HEK293 (cell line): Measurements from ENCODE around the gene FIBP.

Experiments
- CTCF ChIA-PET: fragments of 350-600 bp; formaldehyde crosslinking; extraction: SDS; loops from one replicate; lab custom pipeline; 2021; ENCODE audit warnings: antibody characterized with exemption; lab: Yijun Ruan, JAX
- POLR2A ChIA-PET: fragments of 300-600 bp; formaldehyde crosslinking; extraction: SDS; loops from one replicate; lab custom pipeline; 2020; ENCODE audit warnings: antibody characterized with exemption, inconsistent platforms; lab: Yijun Ruan, JAX
- H3K27ac ChIP-seq: fragments of 200-500 bp; sonication (Bioruptor generic); 2 replicates; pipeline ENCODE4 v1.5.1; 2014; ENCODE audit warnings: low read depth, low read length, control low read depth, inconsistent platforms; ENCODE audit errors: extremely low read depth
- H3K36me3 ChIP-seq, 2 experiments: fragments of 200-500 bp in 1 of 2; sonication (Bioruptor generic) in 1 of 2; 1 replicate in 1 of 2; 2 replicates in 1 of 2; pipeline ENCODE4 v1.5.1; 2014 to 2017; ENCODE audit warnings: inconsistent platforms in 2 of 2, low read length in 2 of 2; ENCODE audit not compliant: control insufficient read depth in 2 of 2, insufficient read depth in 1 of 2
- H3K4me1 ChIP-seq: fragments of 200-500 bp; sonication (Bioruptor generic); 2 replicates; pipeline ENCODE4 v1.5.1; 2014; ENCODE audit warnings: mild to moderate bottlenecking, low read length, inconsistent platforms; ENCODE audit not compliant: control insufficient read depth, insufficient read depth
- H3K4me3 ChIP-seq: 2 replicates; pipeline ENCODE4 v1.5.1; 2011; ENCODE audit warnings: low read depth, mild to moderate bottlenecking, control low read depth, low read length, moderate library complexity
- H3K9me3 ChIP-seq: fragments of 200-500 bp; sonication (Bioruptor generic); 2 replicates; pipeline ENCODE4 v1.5.1; 2014; ENCODE audit warnings: low read depth, low read length, inconsistent platforms; ENCODE audit not compliant: control insufficient read depth, insufficient read depth
- SCRT2 ChIP-seq: fragments of 450-650 bp; formaldehyde crosslinking; IDR thresholded peaks from 2 replicates; pipeline ENCODE4 v1.5.1; 2016; ENCODE audit warnings: missing biosample characterization, missing genetic modification characterization
- ZBTB48 ChIP-seq: fragments of 450-650 bp; formaldehyde crosslinking; IDR thresholded peaks from 2 replicates; pipeline ENCODE4 v1.5.1; 2016; ENCODE audit warnings: missing biosample characterization, missing genetic modification characterization
- ZNF112 ChIP-seq: fragments of 450-650 bp; formaldehyde crosslinking; IDR thresholded peaks from 2 replicates; pipeline ENCODE4 v1.5.0; 2017; ENCODE audit warnings: missing biosample characterization, missing genetic modification characterization
- ZNF114 ChIP-seq: fragments of 450-650 bp; formaldehyde crosslinking; IDR thresholded peaks from 2 replicates; pipeline ENCODE4 v1.5.0; 2017; ENCODE audit warnings: missing biosample characterization, missing genetic modification characterization
- ZNF140 ChIP-seq: fragments of 450-650 bp; formaldehyde crosslinking; IDR thresholded peaks from 2 replicates; pipeline ENCODE4 v1.5.1; 2016; ENCODE audit warnings: missing biosample characterization, missing genetic modification characterization
- ZNF184 ChIP-seq: fragments of 450-650 bp; IDR thresholded peaks from 2 replicates; pipeline ENCODE4 v1.5.1; 2018; ENCODE audit warnings: missing biosample characterization, mild to moderate bottlenecking, missing genetic modification characterization
- ZNF202 ChIP-seq: fragments of 450-650 bp; formaldehyde crosslinking; IDR thresholded peaks from 2 replicates; pipeline ENCODE4 v1.5.1; 2016; ENCODE audit warnings: missing biosample characterization, missing genetic modification characterization, borderline replicate concordance
- ZNF292 ChIP-seq: fragments of 450-650 bp; formaldehyde crosslinking; IDR thresholded peaks from 2 replicates; pipeline ENCODE4 v1.5.1; 2016; ENCODE audit warnings: low read depth, missing biosample characterization, missing genetic modification characterization, borderline replicate concordance
- ZNF324 ChIP-seq: fragments of 450-650 bp; formaldehyde crosslinking; IDR thresholded peaks from 2 replicates; pipeline ENCODE4 v1.5.1; 2016; ENCODE audit warnings: missing biosample characterization, missing genetic modification characterization
- ZNF514 ChIP-seq: fragments of 450-650 bp; formaldehyde crosslinking; IDR thresholded peaks from 2 replicates; pipeline ENCODE4 v1.5.1; 2016; ENCODE audit warnings: missing biosample characterization, missing genetic modification characterization
- ZNF530 ChIP-seq: fragments of 450-650 bp; formaldehyde crosslinking; IDR thresholded peaks from 2 replicates; pipeline ENCODE4 v1.5.1; 2016; ENCODE audit warnings: low read depth, missing biosample characterization, missing genetic modification characterization
- ZNF549 ChIP-seq: fragments of 450-650 bp; IDR thresholded peaks from 2 replicates; pipeline ENCODE4 v1.5.1; 2018; ENCODE audit warnings: missing biosample characterization, missing genetic modification characterization, mild to moderate bottlenecking, inconsistent platforms, moderate library complexity
- ZNF660 ChIP-seq: fragments of 450-650 bp; IDR thresholded peaks from 2 replicates; pipeline ENCODE4 v1.5.1; 2018; ENCODE audit warnings: missing biosample characterization, mild to moderate bottlenecking, missing genetic modification characterization
- ZNF843 ChIP-seq: fragments of 450-650 bp; formaldehyde crosslinking; IDR thresholded peaks from 2 replicates; pipeline ENCODE4 v1.5.1; 2016; ENCODE audit warnings: missing biosample characterization, missing genetic modification characterization
- ZSCAN23 ChIP-seq: fragments of 450-650 bp; formaldehyde crosslinking; IDR thresholded peaks from 2 replicates; pipeline ENCODE4 v1.5.1; 2016; ENCODE audit warnings: missing biosample characterization, missing genetic modification characterization
- TF ChIP-seq, protein P1 (sequence below): fragments of 450-650 bp; formaldehyde crosslinking; IDR thresholded peaks from 2 replicates; pipeline ENCODE4 v1.5.1; 2016; ENCODE audit warnings: missing biosample characterization, missing genetic modification characterization
- TF ChIP-seq, protein P2 (sequence below): fragments of 450-650 bp; formaldehyde crosslinking; IDR thresholded peaks from 2 replicates; pipeline ENCODE4 v1.5.1; 2016; ENCODE audit warnings: missing biosample characterization, missing genetic modification characterization, borderline replicate concordance
- TF ChIP-seq, protein P3 (sequence below): fragments of 450-650 bp; formaldehyde crosslinking; IDR thresholded peaks from 2 replicates; pipeline ENCODE4 v1.5.1; 2017; ENCODE audit warnings: missing biosample characterization, missing genetic modification characterization
- TF ChIP-seq, protein P4 (sequence below): fragments of 450-650 bp; formaldehyde crosslinking; IDR thresholded peaks from 2 replicates; pipeline ENCODE4 v1.5.0; 2017; ENCODE audit warnings: missing biosample characterization, missing genetic modification characterization, borderline replicate concordance

Gene FIBP

DNA sequence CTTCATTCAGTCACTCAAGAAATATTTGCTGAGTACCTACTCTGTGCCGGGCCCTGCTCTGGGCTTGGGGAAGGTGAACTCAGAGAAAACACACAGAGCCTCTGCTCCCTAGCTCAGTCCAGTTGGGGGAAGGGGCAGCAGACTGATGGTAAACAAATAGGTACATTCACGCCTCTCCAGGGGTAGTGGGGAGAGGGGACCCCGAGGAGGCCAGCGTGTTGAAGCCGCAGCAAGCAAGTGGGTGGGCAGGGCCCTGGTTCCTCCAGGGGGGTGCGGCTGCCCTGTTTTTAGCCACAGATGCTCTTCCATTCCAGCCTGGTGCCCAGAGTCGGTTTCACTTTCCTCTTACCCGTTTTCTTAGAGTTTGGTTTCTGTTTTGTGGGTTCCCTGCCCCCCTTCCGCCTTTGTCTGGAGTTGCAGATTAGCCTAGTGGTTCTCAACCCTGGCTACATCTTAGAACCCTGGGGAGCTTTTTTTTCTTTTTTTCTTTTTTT lies 39.7 kb upstream of the FIBP start (continued):
- TF ChIP-seq, protein P1, sequence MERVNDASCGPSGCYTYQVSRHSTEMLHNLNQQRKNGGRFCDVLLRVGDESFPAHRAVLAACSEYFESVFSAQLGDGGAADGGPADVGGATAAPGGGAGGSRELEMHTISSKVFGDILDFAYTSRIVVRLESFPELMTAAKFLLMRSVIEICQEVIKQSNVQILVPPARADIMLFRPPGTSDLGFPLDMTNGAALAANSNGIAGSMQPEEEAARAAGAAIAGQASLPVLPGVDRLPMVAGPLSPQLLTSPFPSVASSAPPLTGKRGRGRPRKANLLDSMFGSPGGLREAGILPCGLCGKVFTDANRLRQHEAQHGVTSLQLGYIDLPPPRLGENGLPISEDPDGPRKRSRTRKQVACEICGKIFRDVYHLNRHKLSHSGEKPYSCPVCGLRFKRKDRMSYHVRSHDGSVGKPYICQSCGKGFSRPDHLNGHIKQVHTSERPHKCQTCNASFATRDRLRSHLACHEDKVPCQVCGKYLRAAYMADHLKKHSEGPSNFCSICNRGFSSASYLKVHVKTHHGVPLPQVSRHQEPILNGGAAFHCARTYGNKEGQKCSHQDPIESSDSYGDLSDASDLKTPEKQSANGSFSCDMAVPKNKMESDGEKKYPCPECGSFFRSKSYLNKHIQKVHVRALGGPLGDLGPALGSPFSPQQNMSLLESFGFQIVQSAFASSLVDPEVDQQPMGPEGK (tag by site-specific recombination), result no peak
- TF ChIP-seq ZNF530 (tag by site-specific recombination) (no peak), ZNF514 (tag by site-specific recombination) (no peak), ZNF324 (no peak), ZNF292 (no peak), ZNF843 (no peak), ZNF184 (tag by site-specific recombination) (no peak)
- TF ChIP-seq, all 188 proteins: peak for 0

DNA sequence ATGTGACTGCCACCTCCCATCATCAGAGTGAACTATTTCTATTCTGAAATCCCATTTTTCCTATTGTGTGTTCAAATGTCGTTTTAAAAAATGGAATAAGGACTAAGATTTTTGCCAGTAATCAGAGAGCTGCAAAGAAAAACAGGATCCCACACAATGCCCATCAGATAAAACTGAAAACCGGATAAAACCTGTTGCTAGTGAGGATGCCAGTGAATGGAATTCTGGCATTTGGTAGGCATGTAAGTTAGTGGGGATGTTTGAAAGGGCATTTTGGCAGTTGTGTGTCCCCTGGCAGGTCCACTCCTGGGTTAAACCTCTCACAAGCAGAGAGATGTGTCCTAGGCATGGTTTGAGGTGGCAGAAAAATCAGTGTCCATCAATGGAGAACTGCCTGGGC lies 37.1 kb upstream of the FIBP start:
- H3K27ac ChIP-seq, result no peak overlapping the region
- H3K9me3 ChIP-seq, result no peaks in the 10 kb centered on the region
- H3K36me3 ChIP-seq, result peaks cover 0 to 14% of the 10 kb centered on the region in 2 experiments; a peak in 2 of 3 replicates
- TF ChIP-seq SCRT2 (tag by site-specific recombination) (peak; percentile 75), ZNF202 (tag by site-specific recombination) (no peak)
- TF ChIP-seq, protein P2, sequence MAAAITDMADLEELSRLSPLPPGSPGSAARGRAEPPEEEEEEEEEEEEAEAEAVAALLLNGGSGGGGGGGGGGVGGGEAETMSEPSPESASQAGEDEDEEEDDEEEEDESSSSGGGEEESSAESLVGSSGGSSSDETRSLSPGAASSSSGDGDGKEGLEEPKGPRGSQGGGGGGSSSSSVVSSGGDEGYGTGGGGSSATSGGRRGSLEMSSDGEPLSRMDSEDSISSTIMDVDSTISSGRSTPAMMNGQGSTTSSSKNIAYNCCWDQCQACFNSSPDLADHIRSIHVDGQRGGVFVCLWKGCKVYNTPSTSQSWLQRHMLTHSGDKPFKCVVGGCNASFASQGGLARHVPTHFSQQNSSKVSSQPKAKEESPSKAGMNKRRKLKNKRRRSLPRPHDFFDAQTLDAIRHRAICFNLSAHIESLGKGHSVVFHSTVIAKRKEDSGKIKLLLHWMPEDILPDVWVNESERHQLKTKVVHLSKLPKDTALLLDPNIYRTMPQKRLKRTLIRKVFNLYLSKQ, result no peak
- TF ChIP-seq, protein P3, sequence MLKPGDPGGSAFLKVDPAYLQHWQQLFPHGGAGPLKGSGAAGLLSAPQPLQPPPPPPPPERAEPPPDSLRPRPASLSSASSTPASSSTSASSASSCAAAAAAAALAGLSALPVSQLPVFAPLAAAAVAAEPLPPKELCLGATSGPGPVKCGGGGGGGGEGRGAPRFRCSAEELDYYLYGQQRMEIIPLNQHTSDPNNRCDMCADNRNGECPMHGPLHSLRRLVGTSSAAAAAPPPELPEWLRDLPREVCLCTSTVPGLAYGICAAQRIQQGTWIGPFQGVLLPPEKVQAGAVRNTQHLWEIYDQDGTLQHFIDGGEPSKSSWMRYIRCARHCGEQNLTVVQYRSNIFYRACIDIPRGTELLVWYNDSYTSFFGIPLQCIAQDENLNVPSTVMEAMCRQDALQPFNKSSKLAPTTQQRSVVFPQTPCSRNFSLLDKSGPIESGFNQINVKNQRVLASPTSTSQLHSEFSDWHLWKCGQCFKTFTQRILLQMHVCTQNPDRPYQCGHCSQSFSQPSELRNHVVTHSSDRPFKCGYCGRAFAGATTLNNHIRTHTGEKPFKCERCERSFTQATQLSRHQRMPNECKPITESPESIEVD (tag by site-specific recombination), result no peak
- TF ChIP-seq, all 188 proteins: peak for 1
- ChIA-PET POLR2A (no interaction called here), CTCF (interaction anchor here (0.5 to 0.9 kb wide), 2 partner anchors 54 to 337 kb away, joined by 4 read pairs; no protein-coding TSS in a partner anchor)
- no peaks in the 10 kb centered on the region for H3K4me1 ChIP-seq
- no peak overlapping the region for H3K4me3 ChIP-seq

DNA sequence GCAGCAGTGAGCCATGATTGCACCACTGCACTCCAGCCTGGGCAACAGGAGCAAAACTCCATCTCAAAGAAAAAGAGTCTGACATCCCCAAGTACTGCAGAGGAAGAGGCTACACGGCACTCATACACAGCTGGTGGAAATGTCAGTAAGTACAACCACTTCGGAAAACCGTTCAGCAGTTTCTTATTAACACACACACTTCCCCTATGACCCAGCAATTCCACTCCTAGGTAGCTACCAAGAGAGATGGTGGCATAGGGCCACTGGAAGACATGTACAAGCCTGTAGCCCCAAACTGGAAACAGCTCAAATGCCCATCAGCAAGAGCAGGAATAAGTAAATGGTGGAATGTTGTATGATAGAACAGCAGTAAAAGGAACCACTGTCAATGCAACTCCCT lies 34.3 kb upstream of the FIBP start:
- no peak overlapping the region for H3K27ac ChIP-seq
- ChIA-PET POLR2A (interaction anchor here (0.6 to 1.8 kb wide), 3 partner anchors 32 to 755 kb away, joined by 4 to 5 read pairs (median 4); partner anchors contain the start of genes CCDC85B and RBM4B), CTCF (interaction anchor here (0.6 to 2.1 kb wide), 5 partner anchors 33 to 100 kb away, joined by 3 to 10 read pairs (median 3); partner anchors contain the start of genes CCDC85B and FIBP)
- TF ChIP-seq ZNF140 (tag by site-specific recombination) (0 out of 2 replicates have a peak, but pooled peaks have one; percentile 8), ZNF660 (no peak)
- H3K4me1 ChIP-seq, result no peaks in the 10 kb centered on the region
- H3K4me3 ChIP-seq, result no peak overlapping the region
- H3K36me3 ChIP-seq, result peaks cover 0 to 14% of the 10 kb centered on the region in 2 experiments; a peak in 2 of 3 replicates
- no peaks in the 10 kb centered on the region for H3K9me3 ChIP-seq

DNA sequence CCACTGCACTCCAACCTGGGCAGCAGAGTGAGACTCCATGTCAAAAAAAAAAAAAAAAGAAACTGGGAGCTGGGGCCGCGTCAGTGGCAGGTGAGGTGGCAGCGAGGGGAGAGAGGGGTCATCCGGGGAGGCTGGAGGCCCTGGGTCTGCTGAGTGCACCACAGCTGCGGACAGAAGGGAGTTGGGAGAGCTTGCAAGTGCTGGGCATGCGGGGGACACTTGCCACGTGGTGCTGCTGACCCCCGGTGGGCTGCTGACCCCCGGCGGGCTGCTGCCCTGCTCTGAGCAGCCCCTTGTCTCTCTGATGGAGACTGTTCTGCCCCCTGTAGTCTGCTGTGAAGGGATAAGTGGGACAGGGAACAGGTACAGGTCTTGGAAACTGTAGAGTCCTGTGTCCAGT lies 33.6 kb upstream of the FIBP start:
- H3K9me3 ChIP-seq, result no peaks in the 10 kb centered on the region
- no peak overlapping the region for H3K27ac ChIP-seq
- H3K4me1 ChIP-seq, result no peaks in the 10 kb centered on the region; the same call in 1 of the 2 replicates
- ChIA-PET CTCF (interaction anchor here (0.6 to 2.1 kb wide), 3 partner anchors 33 to 104 kb away, joined by 3 to 10 read pairs (median 3); partner anchors contain the start of genes CCDC85B and FIBP), POLR2A (interaction anchor here (1.8 kb wide), 1 partner anchor 62 kb away, joined by 4 read pairs; no protein-coding TSS in a partner anchor)
- H3K36me3 ChIP-seq, result peaks cover 0 to 14% of the 10 kb centered on the region in 2 experiments; a peak in 2 of 3 replicates
- H3K4me3 ChIP-seq, result no peak overlapping the region
- TF ChIP-seq, protein P4, sequence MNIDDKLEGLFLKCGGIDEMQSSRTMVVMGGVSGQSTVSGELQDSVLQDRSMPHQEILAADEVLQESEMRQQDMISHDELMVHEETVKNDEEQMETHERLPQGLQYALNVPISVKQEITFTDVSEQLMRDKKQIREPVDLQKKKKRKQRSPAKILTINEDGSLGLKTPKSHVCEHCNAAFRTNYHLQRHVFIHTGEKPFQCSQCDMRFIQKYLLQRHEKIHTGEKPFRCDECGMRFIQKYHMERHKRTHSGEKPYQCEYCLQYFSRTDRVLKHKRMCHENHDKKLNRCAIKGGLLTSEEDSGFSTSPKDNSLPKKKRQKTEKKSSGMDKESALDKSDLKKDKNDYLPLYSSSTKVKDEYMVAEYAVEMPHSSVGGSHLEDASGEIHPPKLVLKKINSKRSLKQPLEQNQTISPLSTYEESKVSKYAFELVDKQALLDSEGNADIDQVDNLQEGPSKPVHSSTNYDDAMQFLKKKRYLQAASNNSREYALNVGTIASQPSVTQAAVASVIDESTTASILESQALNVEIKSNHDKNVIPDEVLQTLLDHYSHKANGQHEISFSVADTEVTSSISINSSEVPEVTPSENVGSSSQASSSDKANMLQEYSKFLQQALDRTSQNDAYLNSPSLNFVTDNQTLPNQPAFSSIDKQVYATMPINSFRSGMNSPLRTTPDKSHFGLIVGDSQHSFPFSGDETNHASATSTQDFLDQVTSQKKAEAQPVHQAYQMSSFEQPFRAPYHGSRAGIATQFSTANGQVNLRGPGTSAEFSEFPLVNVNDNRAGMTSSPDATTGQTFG (tag by site-specific recombination), result no peak
- no peak for TF ChIP-seq ZNF549
- TF ChIP-seq ZNF324, result no peak
- no peak for TF ChIP-seq ZNF114
- TF ChIP-seq ZNF112, result no peak
- TF ChIP-seq ZBTB48 (tag by site-specific recombination), result no peak
- no peak for TF ChIP-seq ZSCAN23
